ENCODE results near the gene NUDT5. TPM values are rescaled to one million over a fixed set of nuclear protein-coding genes. Genes with fewer than 3 reads are reported as not detected.

The NUDT5 gene
- total RNA-seq, 1 experiment from 2014 or later, result 54.0 TPM

DNA sequence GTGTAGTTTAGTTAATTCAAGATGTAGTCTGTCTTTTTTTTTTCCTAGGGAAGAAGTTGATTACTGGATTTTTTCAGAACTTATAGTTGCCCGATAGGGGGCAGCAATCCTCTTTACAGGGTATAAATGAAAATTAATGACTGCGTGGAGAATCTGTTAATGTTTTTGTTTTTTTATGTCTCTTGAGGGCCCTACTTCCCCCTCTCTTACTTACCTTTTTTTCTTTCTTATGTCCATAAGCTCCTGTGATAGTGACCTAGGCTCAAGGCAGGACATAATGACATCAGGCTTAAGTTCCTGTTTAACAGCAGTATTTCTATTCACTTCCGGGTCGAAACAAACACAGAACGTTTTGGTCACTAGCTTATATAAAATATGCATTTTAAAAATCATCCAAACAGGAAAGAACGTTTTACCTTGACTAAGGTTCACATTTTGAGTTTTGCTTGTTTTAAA, 19.1 kb upstream of the NUDT5 start:
- intact Hi-C loops (cut with micrococcal nuclease; ENCODE audit: unreplicated experiment), result no loop called here

DNA sequence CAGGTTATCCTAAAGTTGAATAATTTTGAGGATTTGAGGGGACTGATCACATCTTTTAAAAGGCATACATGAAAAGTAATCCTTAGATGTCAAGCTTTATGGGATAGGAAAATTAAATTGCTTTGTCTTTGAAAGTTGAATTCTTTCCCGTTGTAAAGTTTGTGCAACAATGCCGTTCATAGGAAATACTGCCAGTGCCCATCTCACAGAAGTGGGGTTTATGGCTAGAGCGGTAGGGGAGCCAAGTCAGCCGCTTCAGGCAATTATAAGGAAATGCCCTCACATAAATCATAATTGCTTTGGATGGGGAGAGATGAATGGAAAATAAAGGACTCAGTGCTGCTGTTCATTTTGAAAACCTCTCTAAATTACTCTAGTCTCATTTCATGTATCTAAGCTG, 18.4 kb upstream of the NUDT5 start:
- TF ChIP-seq TCF7L2 (IDR thresholded peaks at IDR 0.05; ENCODE audit: low read depth, low read length) (no peak), SIN3A (IDR thresholded peaks at IDR 0.05; ENCODE audit: borderline replicate concordance, insufficient read depth, low read depth, low read length) (no peak), POLR2AphosphoS5 (IDR thresholded peaks at IDR 0.05; ENCODE audit: low read depth, low read length) (no peak)
- TF ChIP-seq, protein P1, sequence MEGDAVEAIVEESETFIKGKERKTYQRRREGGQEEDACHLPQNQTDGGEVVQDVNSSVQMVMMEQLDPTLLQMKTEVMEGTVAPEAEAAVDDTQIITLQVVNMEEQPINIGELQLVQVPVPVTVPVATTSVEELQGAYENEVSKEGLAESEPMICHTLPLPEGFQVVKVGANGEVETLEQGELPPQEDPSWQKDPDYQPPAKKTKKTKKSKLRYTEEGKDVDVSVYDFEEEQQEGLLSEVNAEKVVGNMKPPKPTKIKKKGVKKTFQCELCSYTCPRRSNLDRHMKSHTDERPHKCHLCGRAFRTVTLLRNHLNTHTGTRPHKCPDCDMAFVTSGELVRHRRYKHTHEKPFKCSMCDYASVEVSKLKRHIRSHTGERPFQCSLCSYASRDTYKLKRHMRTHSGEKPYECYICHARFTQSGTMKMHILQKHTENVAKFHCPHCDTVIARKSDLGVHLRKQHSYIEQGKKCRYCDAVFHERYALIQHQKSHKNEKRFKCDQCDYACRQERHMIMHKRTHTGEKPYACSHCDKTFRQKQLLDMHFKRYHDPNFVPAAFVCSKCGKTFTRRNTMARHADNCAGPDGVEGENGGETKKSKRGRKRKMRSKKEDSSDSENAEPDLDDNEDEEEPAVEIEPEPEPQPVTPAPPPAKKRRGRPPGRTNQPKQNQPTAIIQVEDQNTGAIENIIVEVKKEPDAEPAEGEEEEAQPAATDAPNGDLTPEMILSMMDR (IDR thresholded peaks at IDR 0.05), result no peak
- TF ChIP-seq, protein P2, sequence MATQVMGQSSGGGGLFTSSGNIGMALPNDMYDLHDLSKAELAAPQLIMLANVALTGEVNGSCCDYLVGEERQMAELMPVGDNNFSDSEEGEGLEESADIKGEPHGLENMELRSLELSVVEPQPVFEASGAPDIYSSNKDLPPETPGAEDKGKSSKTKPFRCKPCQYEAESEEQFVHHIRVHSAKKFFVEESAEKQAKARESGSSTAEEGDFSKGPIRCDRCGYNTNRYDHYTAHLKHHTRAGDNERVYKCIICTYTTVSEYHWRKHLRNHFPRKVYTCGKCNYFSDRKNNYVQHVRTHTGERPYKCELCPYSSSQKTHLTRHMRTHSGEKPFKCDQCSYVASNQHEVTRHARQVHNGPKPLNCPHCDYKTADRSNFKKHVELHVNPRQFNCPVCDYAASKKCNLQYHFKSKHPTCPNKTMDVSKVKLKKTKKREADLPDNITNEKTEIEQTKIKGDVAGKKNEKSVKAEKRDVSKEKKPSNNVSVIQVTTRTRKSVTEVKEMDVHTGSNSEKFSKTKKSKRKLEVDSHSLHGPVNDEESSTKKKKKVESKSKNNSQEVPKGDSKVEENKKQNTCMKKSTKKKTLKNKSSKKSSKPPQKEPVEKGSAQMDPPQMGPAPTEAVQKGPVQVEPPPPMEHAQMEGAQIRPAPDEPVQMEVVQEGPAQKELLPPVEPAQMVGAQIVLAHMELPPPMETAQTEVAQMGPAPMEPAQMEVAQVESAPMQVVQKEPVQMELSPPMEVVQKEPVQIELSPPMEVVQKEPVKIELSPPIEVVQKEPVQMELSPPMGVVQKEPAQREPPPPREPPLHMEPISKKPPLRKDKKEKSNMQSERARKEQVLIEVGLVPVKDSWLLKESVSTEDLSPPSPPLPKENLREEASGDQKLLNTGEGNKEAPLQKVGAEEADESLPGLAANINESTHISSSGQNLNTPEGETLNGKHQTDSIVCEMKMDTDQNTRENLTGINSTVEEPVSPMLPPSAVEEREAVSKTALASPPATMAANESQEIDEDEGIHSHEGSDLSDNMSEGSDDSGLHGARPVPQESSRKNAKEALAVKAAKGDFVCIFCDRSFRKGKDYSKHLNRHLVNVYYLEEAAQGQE (IDR thresholded peaks at IDR 0.05; ENCODE audit: insufficient read depth in 1 of 2, low read depth in 2 of 2, low read length in 1 of 2), result no peak

More for the DNA sequence above, 19.1 kb upstream of the NUDT5 start:
- H3K27ac ChIP-seq (ENCODE audit: low read length), result no peak overlapping the region
- TF ChIP-seq, protein P1 (IDR thresholded peaks at IDR 0.05), result peak; percentile 70; the same call in 1 of the 2 replicates
- TF ChIP-seq TCF7L2 (IDR thresholded peaks at IDR 0.05; ENCODE audit: low read depth, low read length), result no peak
- no peak for ATAC-seq
- no peak for DNase-seq (ENCODE audit: low read depth, low spot score)
- ChIA-PET POLR2A (no interaction called here), CTCF (no interaction called here)
- in situ Hi-C loops (cut with HindIII; ENCODE audit: low pct_unique_long_range_greater_than_20kb, low sequenced_read_pairs), result no loop called here
- no peaks in the 10 kb centered on the region for H3K9me3 ChIP-seq (ENCODE audit: control insufficient read depth, insufficient read depth, low read depth, low read length)
- no peaks in the 10 kb centered on the region for H3K4me1 ChIP-seq (ENCODE audit: control insufficient read depth, insufficient read depth, low read length)
- no TSS peak for BruUV-seq (replicated peaks)
- no peaks in the 10 kb centered on the region for H3K27me3 ChIP-seq (ENCODE audit: control insufficient read depth, insufficient read depth, low read length)
- peaks cover 18% of the 10 kb centered on the region for H3K36me3 ChIP-seq (ENCODE audit: control insufficient read depth, insufficient read depth, low read length)
- H3K4me3 ChIP-seq (ENCODE audit: low read depth in 2 of 2, low read length in 2 of 2), result no peak overlapping the region

More for the DNA sequence above, 18.4 kb upstream of the NUDT5 start:
- CTCF ChIA-PET, result interaction anchor here (0.6 kb wide), 2 partner anchors 10 to 63 kb away, joined by 3 to 8 read pairs; no protein-coding TSS in a partner anchor
- H3K27me3 ChIP-seq (ENCODE audit: control insufficient read depth, insufficient read depth, low read length), result no peaks in the 10 kb centered on the region
- DNase-seq (ENCODE audit: low read depth, low spot score), result no peak
- no peak for ATAC-seq
- no peak overlapping the region for H3K4me3 ChIP-seq (ENCODE audit: low read depth in 2 of 2, low read length in 2 of 2)
- intact Hi-C loops (cut with micrococcal nuclease; ENCODE audit: unreplicated experiment), result no loop called here
- in situ Hi-C loops (cut with HindIII; ENCODE audit: low pct_unique_long_range_greater_than_20kb, low sequenced_read_pairs), result no loop called here
- BruUV-seq (replicated peaks), result no TSS peak
- no peaks in the 10 kb centered on the region for H3K9me3 ChIP-seq (ENCODE audit: control insufficient read depth, insufficient read depth, low read depth, low read length)
- H3K4me1 ChIP-seq (ENCODE audit: control insufficient read depth, insufficient read depth, low read length), result no peaks in the 10 kb centered on the region
- POLR2A ChIA-PET, result interaction anchor here (0.6 kb wide), 1 partner anchor 133 kb away, joined by 4 read pairs; no protein-coding TSS in a partner anchor
- H3K36me3 ChIP-seq (ENCODE audit: control insufficient read depth, insufficient read depth, low read length), result peaks cover 18% of the 10 kb centered on the region
- no peak overlapping the region for H3K27ac ChIP-seq (ENCODE audit: low read length)
